Astrocyte (in vitro differentiated cells and primary cell): ENCODE data around the gene ITFG1. TPM values are rescaled to one million over a fixed set of nuclear protein-coding genes. Genes with fewer than 3 reads are reported as not detected.

Experiments
- DNase-seq: peaks from one replicate; pipeline ENCODE4 v3.0.0-alpha.2; 2010; ENCODE audit warnings: low read depth
- FAIRE-seq: peaks from 2 replicates; lab custom pipeline; 2011; peaks lifted over from hg19 to GRCh38; lab: Jason Lieb, UNC
- H2AFZ ChIP-seq: 2 replicates; pipeline ENCODE4 v1.6.0; 2012; ENCODE audit warnings: low read depth, low read length, inconsistent platforms
- H3K27ac ChIP-seq: 2 replicates; pipeline ENCODE4 v1.5.1; 2011; ENCODE audit warnings: low read depth, low read length, inconsistent platforms
- H3K27me3 ChIP-seq: 2 replicates; pipeline ENCODE4 v1.6.0; 2011; ENCODE audit warnings: low read length, inconsistent platforms; ENCODE audit not compliant: insufficient read depth
- H3K36me3 ChIP-seq: 2 replicates; pipeline ENCODE4 v1.5.1; 2011; ENCODE audit warnings: low read length, inconsistent platforms; ENCODE audit not compliant: insufficient read depth
- H3K4me1 ChIP-seq: 2 replicates; pipeline ENCODE4 v1.5.1; 2011; ENCODE audit warnings: low read length, inconsistent platforms; ENCODE audit not compliant: insufficient read depth
- H3K4me2 ChIP-seq: 2 replicates; pipeline ENCODE4 v1.6.0; 2012; ENCODE audit warnings: low read length, inconsistent platforms
- H3K4me3 ChIP-seq: 2 replicates; pipeline ENCODE4 v1.5.1; 2011; ENCODE audit warnings: low read depth, mild to moderate bottlenecking, low read length, inconsistent platforms; ENCODE audit not compliant: insufficient read depth
- H3K79me2 ChIP-seq: 2 replicates; pipeline ENCODE4 v1.6.0; 2012; ENCODE audit warnings: mild to moderate bottlenecking, low read length, inconsistent platforms; ENCODE audit not compliant: insufficient read depth
- H3K9ac ChIP-seq: 2 replicates; pipeline ENCODE4 v1.6.0; 2012; ENCODE audit warnings: mild to moderate bottlenecking, low read length, inconsistent platforms
- H3K9me3 ChIP-seq: 2 replicates; pipeline ENCODE4 v1.5.1; 2012; ENCODE audit warnings: low read depth, mild to moderate bottlenecking, low read length, inconsistent platforms; ENCODE audit not compliant: insufficient read depth
- H4K20me1 ChIP-seq: 2 replicates; pipeline ENCODE4 v1.6.0; 2012; ENCODE audit warnings: low read length, inconsistent platforms; ENCODE audit not compliant: insufficient read depth
- H3K27ac Mint-ChIP-seq: one replicate; pipeline ENCODE4 v1.8.0; 2021; ENCODE audit warnings: mild to moderate bottlenecking, mixed read lengths; ENCODE audit not compliant: unreplicated experiment
- H3K27me3 Mint-ChIP-seq: one replicate; pipeline ENCODE4 v1.8.0; 2021; ENCODE audit warnings: low read depth, mixed read lengths; ENCODE audit not compliant: unreplicated experiment
- H3K36me3 Mint-ChIP-seq: one replicate; pipeline ENCODE4 v1.8.0; 2021; ENCODE audit warnings: low read depth, mixed read lengths; ENCODE audit not compliant: unreplicated experiment
- H3K4me1 Mint-ChIP-seq: one replicate; pipeline ENCODE4 v1.8.0; 2021; ENCODE audit warnings: low read depth, mixed read lengths; ENCODE audit not compliant: unreplicated experiment
- H3K4me3 Mint-ChIP-seq: one replicate; pipeline ENCODE4 v1.8.0; 2021; ENCODE audit warnings: mild to moderate bottlenecking, moderate library complexity, mixed read lengths; ENCODE audit not compliant: unreplicated experiment
- H3K9me3 Mint-ChIP-seq: one replicate; pipeline ENCODE4 v1.8.0; 2021; ENCODE audit warnings: mild to moderate bottlenecking, mixed read lengths; ENCODE audit not compliant: unreplicated experiment
- CTCF ChIP-seq: IDR thresholded peaks from 2 replicates; pipeline ENCODE4 v1.5.1; 2011; ENCODE audit warnings: low read depth, mild to moderate bottlenecking, inconsistent platforms, low read length, moderate library complexity; ENCODE audit not compliant: insufficient read depth
- EZH2 ChIP-seq: IDR thresholded peaks from 2 replicates; pipeline ENCODE4 v1.6.1; 2012; ENCODE audit warnings: mild to moderate bottlenecking, low read length, inconsistent platforms; ENCODE audit not compliant: insufficient read depth
- total RNA-seq: library from RNA; stranded (reverse); gene quantifications from 2 replicates; pipeline ENCODE4 v1.2.1, GENCODE V29; 2021

Gene ITFG1
- total RNA-seq, 1 donor from 2014 or later: 52.7 TPM

DNA sequence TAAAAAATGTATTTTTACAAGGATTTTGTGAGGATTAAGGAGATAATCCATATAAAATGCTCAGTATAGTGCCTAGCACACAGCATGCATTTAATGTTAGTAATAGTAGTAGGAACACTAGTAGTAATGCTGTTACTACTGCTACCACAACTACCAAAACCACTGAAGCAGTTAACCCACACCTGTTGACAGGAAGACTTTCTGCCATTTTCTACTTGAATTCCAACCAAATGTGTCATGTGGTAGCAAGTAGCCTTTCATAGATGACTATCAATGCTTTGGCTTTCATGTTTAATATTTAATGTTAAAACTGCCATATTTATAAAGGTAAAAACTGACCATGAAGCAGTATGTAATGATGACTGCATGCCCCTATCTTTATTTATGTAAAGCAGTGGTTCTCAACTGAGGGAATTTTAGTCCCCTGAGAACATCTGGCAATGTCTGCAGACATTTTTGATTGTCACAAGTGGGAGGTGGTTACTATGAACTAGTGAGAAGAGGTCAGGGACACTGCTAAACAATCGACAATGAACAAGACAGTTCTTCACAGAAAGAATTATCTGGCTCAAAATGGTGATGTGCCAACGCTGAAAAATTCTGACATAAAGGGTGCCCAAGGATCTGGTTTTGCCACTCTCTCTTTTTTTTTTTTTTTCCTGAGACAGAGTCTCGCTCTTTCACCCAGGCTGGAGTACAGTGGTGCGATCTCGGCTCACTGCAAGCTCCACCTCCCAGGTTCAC lies 89.4 kb downstream of the ITFG1 start:
- Mint-ChIP-seq H3K27ac (no peak overlapping the region), H3K27me3 (no peaks in the 10 kb centered on the region), H3K36me3 (peaks cover 9% of the 10 kb centered on the region), H3K4me1 (no peaks in the 10 kb centered on the region), H3K4me3 (no peak overlapping the region), H3K9me3 (peaks cover 2% of the 10 kb centered on the region)
- H3K9me3 ChIP-seq: no peaks in the 10 kb centered on the region
- TF ChIP-seq EZH2: no peak
- no peak for TF ChIP-seq CTCF
- H3K27ac ChIP-seq: no peak overlapping the region
- no peak overlapping the region for H3K9ac ChIP-seq
- no peak for FAIRE-seq
- no peak for DNase-seq
- no peaks in the 10 kb centered on the region for H3K27me3 ChIP-seq
- peaks cover 10% of the 10 kb centered on the region for H3K4me1 ChIP-seq
- no peak overlapping the region for H3K4me3 ChIP-seq
- H4K20me1 ChIP-seq: no peaks in the 10 kb centered on the region
- H3K79me2 ChIP-seq: no peaks in the 10 kb centered on the region
- H3K4me2 ChIP-seq: no peak overlapping the region
- H3K36me3 ChIP-seq: peaks cover 2% of the 10 kb centered on the region
- no peak overlapping the region for H2AFZ ChIP-seq

- peaks cover 9% of the 10 kb centered on the region for H3K36me3 Mint-ChIP-seq
- FAIRE-seq: no peak
- no peak overlapping the region for H3K27ac Mint-ChIP-seq
Observed at GRCh38 chr16:47370536-47370935, 90.3 kb downstream of the ITFG1 start.

More at GRCh38 chr16:47370536-47370935, 90.3 kb downstream of the ITFG1 start:
- no peaks in the 10 kb centered on the region for H3K27me3 ChIP-seq
- TF ChIP-seq EZH2 (no peak), CTCF (no peak)
- H3K79me2 ChIP-seq: no peaks in the 10 kb centered on the region
- no peaks in the 10 kb centered on the region for H3K9me3 ChIP-seq
- Mint-ChIP-seq H3K27me3 (no peaks in the 10 kb centered on the region), H3K4me1 (no peaks in the 10 kb centered on the region), H3K4me3 (no peak overlapping the region), H3K9me3 (peaks cover 2% of the 10 kb centered on the region)
- H3K27ac ChIP-seq: no peak overlapping the region
- peaks cover 2% of the 10 kb centered on the region for H3K36me3 ChIP-seq
- no peak for DNase-seq
- H2AFZ ChIP-seq: no peak overlapping the region
- no peak overlapping the region for H3K4me3 ChIP-seq
- H3K4me1 ChIP-seq: peaks cover 9% of the 10 kb centered on the region
- no peak overlapping the region for H3K9ac ChIP-seq
- H3K4me2 ChIP-seq: no peak overlapping the region
- no peaks in the 10 kb centered on the region for H4K20me1 ChIP-seq
